GM21526 (cell line): Measurements from ENCODE around the gene PRAMEF20.
"Not testable (repeated sequence)": the region's sequence is repeated elsewhere in the genome, so short reads cannot be mapped to it uniquely, and the experiment has no call there.

Source experiments
- ATAC-seq: cut with Tn5 transposase; IDR thresholded peaks from one replicate; pipeline ENCODE4 v1.9.1; 2021; ENCODE audit warnings: moderate library complexity; ENCODE audit not compliant: unreplicated experiment, low FRiP score

PRAMEF20 gene

DNA sequence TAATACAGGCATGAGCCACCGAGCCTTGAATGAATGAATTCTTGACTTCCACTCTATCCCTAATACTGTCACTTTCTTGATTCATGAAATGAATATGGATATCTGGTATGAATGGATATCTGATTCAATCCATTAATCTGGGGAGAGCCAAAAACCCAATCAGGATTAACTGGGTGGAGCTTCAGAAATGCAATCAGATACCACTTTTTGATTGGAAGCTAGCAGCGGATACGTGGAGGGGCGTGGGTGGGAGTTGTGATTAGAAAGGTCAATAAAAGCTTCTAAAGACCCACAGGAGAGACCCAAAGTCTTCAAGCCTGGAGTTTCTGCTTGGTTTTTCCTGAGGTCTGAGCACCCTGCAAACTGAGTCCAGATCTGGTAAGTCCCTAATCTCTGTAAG lies at the start of gene PRAMEF20:
Gene PRAMEF20, plus strand, starts transcription at position 301 of the 400 bp plus-strand sequence. CDS start 5,905 bp downstream, outside the sequence.
- not testable (repeated sequence) for ATAC-seq

DNA sequence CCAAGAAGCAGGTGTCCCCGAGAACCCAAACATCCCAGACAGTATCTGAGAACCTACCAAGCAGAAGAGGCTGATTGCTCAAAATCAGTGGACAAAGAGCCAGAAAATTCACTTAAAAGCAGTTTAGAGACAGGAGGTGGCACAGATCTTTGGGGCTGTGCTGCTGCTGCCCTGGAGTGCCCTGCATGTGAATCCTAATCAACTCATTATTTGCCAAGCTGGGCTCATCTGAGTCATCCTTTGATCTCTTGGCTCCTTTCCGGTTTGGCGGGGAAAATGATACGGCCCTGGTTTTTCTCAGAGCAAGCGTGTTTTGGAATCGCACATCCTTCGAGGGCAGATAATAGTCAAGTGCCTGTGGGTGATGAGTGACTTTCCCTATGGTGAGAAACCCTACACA lies 47.9 kb upstream of the PRAMEF20 start:
- ATAC-seq, result not testable (repeated sequence)

DNA sequence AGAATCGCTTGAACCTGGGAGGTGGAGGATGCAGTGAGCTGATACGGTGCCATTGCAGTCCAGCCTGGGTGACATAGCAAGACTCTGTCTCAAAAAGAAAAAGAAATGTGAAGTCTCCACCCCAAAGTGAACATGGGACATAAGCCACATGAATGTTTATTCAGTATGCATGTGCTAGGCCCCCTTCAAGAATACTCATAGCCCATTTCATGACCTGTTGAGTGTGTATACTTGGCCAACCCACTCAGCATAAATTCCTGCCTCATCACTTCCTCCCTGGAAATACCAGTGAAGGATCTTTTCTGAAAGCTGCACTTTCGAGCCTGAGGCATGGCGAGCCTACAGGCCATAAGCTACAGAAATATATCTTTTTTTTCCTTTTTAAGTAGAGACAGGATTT lies 45.3 kb upstream of the PRAMEF20 start:
- not testable (repeated sequence) for ATAC-seq

DNA sequence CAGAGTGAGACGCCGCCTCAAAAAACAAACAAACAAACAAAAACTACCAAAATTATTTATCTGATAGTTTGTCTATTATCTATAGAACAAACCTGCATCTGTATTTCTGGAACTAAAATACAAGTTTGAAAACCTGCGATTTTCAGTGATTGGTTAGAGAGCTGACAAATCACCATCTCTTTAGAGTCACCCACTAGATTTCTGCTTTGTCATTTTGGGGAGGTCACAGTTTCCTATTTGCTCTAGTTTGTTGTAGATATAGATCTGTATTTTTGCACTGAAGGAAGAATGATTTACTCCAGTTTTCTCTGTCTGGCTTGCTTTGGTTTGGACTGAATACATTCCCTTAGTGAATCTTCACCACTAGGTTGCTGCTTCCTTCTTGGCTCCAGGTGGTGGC lies 43.7 kb upstream of the PRAMEF20 start:
- not testable (repeated sequence) for ATAC-seq

DNA sequence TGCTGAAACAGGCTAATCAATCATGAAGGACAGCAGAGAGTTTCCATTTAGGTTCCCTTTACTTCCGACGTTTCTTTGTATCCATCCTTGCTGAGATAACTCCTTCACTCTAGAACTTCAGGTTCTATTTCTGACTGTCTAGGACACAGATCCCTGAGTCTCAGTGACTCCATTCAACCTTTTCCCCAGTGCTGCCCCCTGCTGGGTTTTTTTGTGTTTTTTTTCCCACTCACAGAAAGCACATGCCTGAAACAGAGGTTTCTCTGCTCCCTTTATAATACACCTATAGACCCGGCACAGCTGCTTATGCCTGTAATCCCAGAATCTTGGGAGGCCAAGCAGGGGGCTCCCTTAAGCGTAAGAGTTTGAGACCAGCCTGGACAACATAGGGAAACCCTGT lies 41.7 kb upstream of the PRAMEF20 start:
- not testable (repeated sequence) for ATAC-seq

DNA sequence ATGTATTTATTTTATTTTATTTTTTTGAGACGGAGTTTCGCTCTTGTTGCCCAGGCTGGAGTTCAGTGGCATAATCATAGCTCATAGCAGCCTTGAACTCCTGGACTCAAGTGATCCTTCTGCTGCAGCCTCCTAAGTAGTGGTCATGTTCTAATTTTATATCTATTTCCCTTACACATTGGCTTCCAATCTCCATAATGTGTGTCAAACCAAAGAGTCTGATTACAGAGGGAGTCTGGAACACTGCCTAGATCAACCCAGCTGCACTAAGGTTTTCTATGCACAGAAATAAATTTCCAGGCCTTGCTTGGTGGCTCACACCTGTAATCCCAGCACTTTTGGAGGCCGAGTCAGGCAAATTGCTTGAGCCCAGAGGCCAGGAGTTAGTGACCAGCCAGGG lies 31.3 kb upstream of the PRAMEF20 start:
- not testable (repeated sequence) for ATAC-seq

DNA sequence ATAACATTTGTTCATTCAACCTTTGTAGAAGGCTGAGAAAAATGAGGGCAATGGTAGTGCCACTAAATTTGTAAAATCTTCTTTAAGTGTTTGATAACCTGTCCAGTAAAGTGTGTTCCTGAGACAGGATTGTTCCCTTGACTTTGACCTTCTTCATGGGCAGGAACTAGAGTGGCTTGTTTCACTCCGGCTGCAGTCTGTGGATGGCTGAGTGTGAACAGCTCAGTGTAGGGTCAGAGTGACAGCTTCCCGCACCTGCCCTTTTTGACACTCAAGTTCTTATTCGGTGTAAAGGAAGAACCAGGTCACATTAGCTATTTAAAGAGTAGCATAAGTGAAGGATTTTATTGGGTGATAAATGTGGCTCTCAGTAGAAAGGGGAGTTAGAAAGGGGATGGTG lies 29.9 kb upstream of the PRAMEF20 start:
- ATAC-seq, result not testable (repeated sequence)

DNA sequence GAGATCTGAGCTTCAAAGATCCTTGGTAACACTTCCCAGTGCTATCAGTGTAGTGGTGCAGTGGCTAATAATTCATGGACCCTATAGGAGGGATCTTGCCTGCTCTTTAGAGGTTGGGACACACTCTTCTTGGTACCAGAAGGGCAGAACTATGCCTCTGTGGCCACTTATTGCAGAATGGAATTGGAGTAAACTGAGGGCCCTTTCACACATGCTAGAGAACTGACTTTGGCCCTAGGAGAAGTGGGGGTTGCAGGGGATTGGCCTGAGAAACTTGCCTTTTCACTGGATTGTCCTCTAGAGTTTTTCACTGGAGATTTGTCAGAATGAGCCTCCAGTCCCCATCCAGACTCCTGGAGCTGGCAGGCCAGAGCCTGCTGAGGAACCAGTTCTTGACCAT lies 20.9 kb upstream of the PRAMEF20 start, which contains the start of gene PRAMEF17:
Gene PRAMEF17, plus strand, starts transcription at position 301 of the 400 bp plus-strand sequence. Its CDS starts 26 bp downstream, at position 327.
- ATAC-seq, result not testable (repeated sequence)

DNA sequence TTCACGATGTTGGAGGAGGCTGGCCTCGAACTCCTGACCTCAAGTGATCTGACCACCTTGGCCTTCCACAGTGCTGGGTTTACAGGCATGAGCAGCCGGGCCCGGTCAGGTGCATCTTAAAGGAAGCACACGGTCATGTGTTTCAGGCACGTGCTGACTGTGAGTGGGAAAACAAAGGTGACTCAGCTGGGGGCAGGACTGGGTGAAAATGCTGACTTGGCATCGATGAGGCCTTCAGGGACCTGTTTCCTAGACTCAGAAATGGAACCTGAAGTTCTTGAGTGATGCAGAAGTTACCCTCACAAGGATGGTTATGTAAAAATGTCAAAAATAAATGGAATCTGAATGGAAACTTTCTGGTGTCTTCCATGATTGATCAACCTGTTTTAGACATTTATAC lies 17.2 kb upstream of the PRAMEF20 start:
- ATAC-seq, result not testable (repeated sequence)

DNA sequence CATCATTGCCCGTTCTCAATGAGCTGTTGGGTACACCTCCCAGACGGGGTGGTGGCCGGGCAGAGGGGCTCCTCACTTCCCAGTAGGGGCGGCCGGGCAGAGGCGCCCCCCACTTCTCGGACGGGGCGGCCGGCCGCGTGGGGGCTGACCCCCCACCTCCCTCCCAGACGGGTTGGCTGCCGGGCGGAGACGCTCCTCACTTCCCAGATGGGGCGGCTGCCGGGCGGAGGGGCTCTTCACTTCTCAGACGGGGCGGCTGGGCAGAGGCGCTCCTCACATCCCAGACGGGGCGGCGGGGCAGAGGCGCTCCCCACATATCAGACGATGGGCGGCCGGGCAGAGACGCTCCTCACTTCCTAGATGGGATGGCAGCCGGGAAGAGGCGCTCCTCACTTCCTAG lies 15.5 kb upstream of the PRAMEF20 start:
- not testable (repeated sequence) for ATAC-seq

DNA sequence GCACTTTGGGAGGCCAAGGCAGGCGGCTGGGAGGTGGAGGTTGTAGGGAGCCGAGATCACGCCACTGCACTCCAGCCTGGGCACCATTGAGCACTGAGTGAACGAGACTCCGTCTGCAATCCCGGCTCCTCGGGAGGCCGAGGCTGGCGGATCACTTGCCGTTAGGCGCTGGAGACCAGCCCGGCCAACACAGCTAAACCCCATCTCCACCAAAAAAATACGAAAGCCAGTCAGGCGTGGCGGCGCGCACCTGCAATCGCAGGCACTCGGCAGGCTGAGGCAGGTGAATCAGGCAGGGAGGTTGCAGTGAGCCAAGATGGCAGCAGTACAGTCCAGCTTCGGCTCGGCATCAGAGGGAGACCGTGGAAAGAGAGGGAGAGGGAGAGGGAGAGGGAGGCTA lies 14.9 kb upstream of the PRAMEF20 start:
- not testable (repeated sequence) for ATAC-seq

DNA sequence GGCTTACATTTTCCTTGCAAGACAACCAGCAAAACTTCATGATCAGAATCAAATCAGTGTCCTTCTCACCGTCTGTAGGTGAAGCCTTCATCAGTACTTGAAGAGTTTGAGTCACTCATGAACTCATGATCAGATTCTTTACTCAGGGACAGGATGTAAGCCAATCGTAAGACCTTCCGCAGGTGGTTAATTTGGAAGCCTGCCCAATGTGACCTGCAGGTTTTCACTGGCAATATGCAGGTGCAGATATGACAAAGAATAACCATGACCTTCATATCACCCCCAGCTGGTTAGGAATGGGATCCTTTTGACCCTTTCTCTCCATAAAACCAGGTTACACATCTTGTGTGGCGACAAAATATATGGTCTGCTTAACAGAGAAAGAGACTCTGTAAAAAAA lies 2.4 kb upstream of the PRAMEF20 start:
- no peak for ATAC-seq

DNA sequence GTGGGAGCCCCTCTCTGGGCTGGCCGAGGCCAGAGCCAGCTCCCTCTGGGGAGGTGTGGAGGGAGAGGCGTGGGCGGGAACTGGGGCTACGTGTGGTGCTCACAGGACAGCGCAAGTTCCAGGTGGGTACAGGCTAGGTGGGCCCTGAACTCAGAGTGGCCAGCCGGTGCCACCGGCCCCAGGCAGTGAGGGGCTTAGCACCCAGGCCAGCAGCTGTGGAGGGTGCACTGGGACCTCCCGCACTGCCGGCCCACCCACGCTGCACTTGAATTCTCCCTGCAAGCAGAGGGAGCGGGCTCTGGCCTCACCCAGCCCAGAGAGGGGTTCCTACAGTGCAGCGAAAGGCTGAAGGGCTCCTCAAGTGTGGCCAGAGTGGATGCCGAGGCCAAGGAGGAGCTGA lies 20.2 kb downstream of the PRAMEF20 start:
- ATAC-seq, result no peak

DNA sequence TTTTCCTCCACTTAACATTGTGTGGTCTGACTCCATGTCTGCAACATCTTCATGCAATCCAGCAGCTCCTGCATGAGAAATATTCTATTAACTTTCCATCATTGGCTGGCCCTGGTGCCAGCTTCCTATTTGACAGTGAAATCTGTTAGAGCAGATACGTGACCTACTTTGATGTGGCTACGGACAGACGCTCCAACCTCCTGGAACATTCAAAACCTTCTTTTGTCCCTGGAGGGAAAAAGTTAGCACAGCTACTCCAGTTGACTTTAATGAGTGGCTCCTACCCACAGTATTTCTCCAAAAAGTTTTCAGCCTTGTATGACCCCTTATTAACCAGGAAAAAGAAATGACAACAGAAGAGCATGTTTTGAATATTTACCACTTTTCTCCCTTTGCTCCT lies 22.0 kb downstream of the PRAMEF20 start:
- ATAC-seq, result no peak

DNA sequence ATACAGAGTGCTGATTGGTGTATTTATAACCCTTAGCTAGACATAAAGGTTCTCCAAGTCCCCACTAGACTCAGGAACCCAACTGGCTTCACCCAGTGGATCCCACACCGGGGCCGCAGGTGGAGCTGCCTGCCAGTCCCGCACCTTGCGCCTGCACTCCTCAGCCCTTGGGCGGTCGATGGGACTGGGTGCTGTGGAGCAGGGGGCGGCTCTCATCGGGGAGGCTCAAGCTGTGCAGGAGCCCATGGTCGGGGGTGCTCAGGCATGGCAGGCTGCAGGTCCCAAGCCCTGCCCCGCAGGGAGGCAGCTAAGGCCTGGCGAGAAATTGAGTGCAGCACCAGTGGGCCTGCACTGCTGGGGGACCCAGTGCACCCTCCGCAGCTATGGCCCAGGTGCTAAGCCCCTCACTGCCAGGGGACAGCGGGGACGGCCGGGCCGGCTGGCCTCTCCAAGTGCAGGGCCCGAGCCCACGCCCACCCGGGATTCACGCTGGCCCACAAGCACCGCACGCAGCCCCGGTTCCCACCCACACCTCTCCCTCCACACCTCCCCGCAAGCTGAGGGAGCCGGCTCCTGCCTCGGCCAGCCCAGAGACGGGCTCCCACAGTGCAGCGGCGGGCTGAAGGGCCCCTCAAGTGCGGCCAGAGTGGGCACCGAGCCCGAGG lies 23.6 kb downstream of the PRAMEF20 start:
- not testable (repeated sequence) for ATAC-seq

DNA sequence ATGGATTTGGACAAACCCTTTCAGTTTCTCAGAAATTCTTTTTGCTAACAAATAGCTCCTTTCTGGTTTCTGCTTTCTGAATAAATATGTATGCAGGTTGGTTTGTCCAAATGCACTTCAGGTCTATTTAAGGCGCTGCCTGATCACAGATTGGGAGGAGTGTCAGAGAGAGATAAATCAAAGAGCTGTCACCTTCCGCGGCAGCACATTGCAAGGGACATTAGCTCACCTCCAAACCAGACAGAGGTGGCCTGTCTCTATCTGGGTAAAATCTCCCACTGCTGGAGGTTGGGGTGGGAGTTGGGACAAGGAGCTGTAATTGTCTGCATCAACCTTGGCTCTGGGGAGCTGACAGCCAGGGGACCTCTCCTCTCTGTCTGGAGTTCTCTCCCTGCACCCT lies 25.2 kb downstream of the PRAMEF20 start:
- ATAC-seq, result no peak

DNA sequence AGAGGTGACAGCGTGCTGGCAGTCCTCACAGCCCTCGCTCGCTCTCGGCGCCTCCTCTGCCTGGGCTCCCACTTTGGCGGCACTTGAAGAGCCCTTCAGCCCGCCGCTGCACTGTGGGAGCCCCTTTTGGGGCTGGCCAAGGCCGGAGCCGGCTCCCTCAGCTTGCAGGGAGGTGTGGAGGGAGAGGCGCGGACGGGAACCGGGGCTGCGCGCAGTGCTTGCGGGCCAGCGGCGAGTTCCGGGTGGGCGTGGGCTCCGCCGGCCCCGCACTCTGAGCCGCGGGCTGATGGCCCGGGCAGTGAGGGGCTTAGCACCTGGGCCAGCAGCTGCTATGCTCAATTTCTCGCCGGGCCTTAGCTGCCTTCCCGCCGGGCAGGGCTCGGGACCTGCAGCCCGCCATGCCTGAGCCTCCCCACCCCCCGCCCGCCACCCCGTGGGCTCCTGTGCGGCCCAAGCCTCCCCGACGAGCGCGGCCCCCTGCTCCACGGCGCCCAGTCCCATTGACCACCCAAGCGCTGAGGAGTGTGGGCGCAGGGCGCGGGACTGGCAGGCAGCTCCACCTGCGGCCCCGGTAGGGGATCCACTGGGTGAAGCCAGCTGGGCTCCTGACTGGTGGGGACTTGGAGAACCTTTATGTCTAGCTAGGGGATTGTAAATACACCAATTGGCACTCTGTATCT lies 29.0 kb downstream of the PRAMEF20 start:
- not testable (repeated sequence) for ATAC-seq

DNA sequence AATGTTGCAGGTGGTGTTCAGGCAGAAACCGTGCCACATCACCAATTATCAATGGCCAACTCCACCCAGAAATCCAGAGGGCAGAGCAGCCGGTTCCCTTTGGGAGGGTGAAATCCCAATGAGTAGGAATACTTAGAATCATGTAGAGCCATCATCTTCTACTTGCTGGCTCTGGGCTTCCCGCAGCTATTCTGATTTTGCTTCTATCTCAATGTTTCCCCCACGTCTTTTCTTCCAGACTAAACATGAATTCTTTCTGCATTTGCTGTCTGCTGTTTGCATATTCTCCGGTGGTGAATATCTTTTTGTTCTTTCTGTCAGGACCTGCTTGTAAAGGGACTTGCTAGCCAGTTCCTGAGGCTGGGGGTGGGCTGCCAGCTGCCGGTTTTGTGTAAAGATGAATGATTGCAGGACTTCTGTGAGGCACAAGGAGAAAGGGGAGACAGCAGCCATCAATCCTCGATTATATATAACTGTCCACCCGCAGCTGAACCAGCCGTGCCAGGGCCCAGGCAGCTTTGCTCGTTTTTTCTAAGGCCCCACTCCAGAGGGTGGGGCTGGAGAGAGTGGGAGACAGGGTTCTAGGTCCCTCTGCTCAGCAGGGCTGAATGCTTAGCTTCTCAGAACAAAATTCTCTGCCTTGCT lies 33.2 kb downstream of the PRAMEF20 start:
- no peak for ATAC-seq

DNA sequence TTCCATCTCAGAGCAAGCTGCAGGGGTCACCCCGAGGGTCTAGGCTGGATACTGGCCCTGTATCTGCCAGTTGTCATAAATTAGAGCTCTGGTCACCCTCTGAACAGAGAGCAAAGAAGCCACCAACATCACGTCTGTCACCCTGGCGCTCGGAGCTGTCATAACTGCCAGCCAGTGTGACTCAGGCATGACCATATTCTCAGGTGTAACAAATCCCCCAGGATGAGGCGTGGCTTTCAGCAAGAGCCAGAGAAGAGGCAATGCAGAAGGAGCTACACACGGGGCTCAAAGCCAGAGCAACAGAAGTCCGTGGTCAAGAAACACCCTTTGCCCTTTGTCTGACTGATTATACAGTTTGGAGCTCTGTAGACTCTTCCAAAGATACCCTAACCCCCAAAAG lies 40.0 kb downstream of the PRAMEF20 start:
- ATAC-seq, result no peak

DNA sequence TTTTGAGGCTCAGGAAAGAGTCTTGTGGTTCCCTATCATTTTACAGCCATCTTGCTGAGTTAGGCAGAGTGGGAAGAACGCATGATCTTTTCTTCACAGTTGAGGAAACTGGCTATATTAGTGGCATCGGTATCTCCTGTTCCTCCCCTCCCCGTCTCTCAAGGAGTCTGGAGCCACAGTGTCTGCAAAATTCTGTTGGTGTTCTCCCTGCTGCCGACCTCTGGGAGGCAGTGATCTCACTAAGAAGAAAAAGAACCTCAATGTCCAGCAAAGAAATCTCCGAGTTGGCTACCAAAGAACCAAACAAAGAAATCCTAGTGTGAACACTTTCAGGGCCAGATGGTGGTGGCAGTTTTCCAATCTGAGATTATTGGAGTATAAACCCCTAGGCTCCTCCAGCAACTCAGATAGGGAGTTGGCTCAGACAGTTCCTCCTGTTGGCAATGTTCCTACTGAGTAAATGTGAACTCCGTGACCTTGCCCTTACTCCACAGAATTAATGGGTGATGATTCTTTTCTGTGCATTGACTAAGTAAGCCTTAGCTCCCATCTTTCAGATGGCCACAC lies 41.2 kb downstream of the PRAMEF20 start:
- no peak for ATAC-seq

DNA sequence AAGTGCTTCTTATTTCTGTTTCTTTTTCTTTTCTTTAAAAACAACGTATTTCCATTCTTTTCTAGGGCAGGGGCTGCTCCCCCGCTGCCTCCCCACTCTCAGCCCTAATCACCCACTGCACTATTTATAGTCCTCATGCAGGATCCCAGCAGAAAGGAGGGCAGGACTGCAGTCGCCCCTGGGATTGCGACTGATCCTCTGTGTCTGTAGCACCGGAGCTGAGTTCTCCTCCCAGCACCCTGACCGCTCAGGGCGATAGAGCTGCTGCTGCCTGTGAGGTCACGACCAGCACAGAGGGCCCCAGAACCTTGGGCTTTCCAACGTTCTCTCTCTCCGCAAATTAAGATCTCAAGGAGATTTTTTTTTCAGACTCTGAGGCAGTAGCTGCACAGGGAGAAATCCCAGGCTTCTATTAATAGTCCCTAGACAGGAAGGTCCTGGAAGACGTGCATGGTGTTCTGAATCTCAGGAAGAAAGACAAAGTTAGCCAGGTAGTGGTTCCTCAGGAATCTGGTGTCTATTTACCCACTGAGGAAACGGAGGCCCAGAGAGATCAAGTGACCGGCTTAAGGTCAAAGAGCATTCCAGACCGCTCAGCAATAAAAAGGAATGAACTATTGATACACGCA lies 46.8 kb downstream of the PRAMEF20 start:
- no peak for ATAC-seq
